ENCODE data around the gene TC2N. TPM values are rescaled to one million over a fixed set of nuclear protein-coding genes. Genes with fewer than 3 reads are reported as not detected.

The TC2N gene
- total and polyA plus RNA-seq, 2 of the 4 experiments (the other 2 are of a cell fraction): 0.03 to 0.18 TPM

GRCh38 chr14:91835920-91836843 is 31.2 kb downstream of the TC2N start (continued):
- no peak for TF ChIP-seq CHD1 (IDR thresholded peaks at IDR 0.05; ENCODE audit: low read depth, low read length)

- dilution Hi-C loops (cut with HindIII; ENCODE audit: low sequenced_read_pairs, unreplicated experiment): no loop called here
- Histone ChIP-seq H2BK20ac (ENCODE audit: low read depth, low read length) (no peak overlapping the region), H2BK15ac (ENCODE audit: low read depth, low read length) (no peak overlapping the region), H2BK120ac (ENCODE audit: low read depth, low read length) (no peak overlapping the region), H3K4ac (ENCODE audit: low read depth, low read length) (no peak overlapping the region), H2AFZ (replicated peaks; ENCODE audit: low read length, poor library complexity) (no peak overlapping the region), H3K36me3 (ENCODE audit: control insufficient read depth, insufficient read depth, low read length) (no peaks in the 10 kb centered on the region), H3K4me2 (ENCODE audit: low read depth, low read length) (no peak overlapping the region), H3K4me1 (ENCODE audit: control insufficient read depth, insufficient read depth, low read length) (no peaks in the 10 kb centered on the region), H4K20me1 (ENCODE audit: insufficient read depth, low read length) (no peaks in the 10 kb centered on the region), H3K79me1 (ENCODE audit: low read depth in 1 of 2, low read length in 2 of 2) (no peaks in the 10 kb centered on the region), H2AK9ac (replicated peaks; ENCODE audit: low read depth, low read length, poor library complexity) (no peak overlapping the region), H3K4me3 (ENCODE audit: insufficient read depth, low read depth, low read length) (no peak overlapping the region), H3K14ac (replicated peaks; ENCODE audit: low read depth, low read length) (no peak overlapping the region), H3K9me1 (ENCODE audit: insufficient read depth, low read length) (no peaks in the 10 kb centered on the region), H4K8ac (ENCODE audit: low read depth in 2 of 2, low read length in 2 of 2) (no peak overlapping the region), H3K18ac (ENCODE audit: low read depth, low read length) (no peak overlapping the region), H2BK5ac (ENCODE audit: low read depth, low read length, poor library complexity, severe bottlenecking) (no peak overlapping the region), H2AK5ac (ENCODE audit: low read depth, low read length) (no peak overlapping the region), H3K27me3 (ENCODE audit: control insufficient read depth, insufficient read depth, low read length) (peaks cover 34% of the 10 kb centered on the region), H3K56ac (ENCODE audit: extremely low read depth, insufficient read depth, low read length) (no peak overlapping the region), H3K9ac (ENCODE audit: low read depth, low read length) (no peak overlapping the region), H3K23ac (ENCODE audit: low read depth, low read length) (no peak overlapping the region), H4K5ac (ENCODE audit: low read depth, low read length) (no peak overlapping the region), H3K9me3 (ENCODE audit: control insufficient read depth, insufficient read depth, low read length) (no peaks in the 10 kb centered on the region; the same call in 1 of the 2 replicates), H3K27ac (ENCODE audit: insufficient read depth, low read length) (no peak overlapping the region), H4K91ac (ENCODE audit: insufficient read depth, low read depth, low read length) (no peak overlapping the region)
- WGBS, 2 experiments (ENCODE audit: extremely low coverage in 2 of 2, insufficient read length in 1 of 2): no CpG with 5 or more reads among the region's 19 CpGs
- intact Hi-C loops (cut with micrococcal nuclease): no loop called here
- BruUV-seq (replicated peaks): no TSS peak
- DNase-seq (no peak), ATAC-seq (ENCODE audit: low read depth) (no peak)
- POLR2A ChIA-PET (ENCODE audit: unreplicated experiment): no interaction called here
- TF ChIP-seq MAFK (IDR thresholded peaks at IDR 0.05; ENCODE audit: low read depth, low read length) (no peak), SMC3 (IDR thresholded peaks at IDR 0.05; ENCODE audit: low read depth, low read length) (no peak), CTCF (conservative IDR thresholded peaks at IDR 0.05; ENCODE audit: low read depth, low read length) (no peak), NFE2L2 (IDR thresholded peaks at IDR 0.05; ENCODE audit: low read depth, low read length) (no peak), MAZ (IDR thresholded peaks at IDR 0.05; ENCODE audit: borderline replicate concordance, low read depth, low read length) (no peak)
- in situ Hi-C loops (cut with MboI; ENCODE audit: low sequenced_read_pairs): no loop called here
- CTCF ChIA-PET: interaction anchor here (0.5 kb wide), 1 partner anchor 8 kb away, joined by 3 read pairs; no protein-coding TSS in a partner anchor
Observed at GRCh38 chr14:91835197-91835919, 32.0 kb downstream of the TC2N start.
